Glomerular endothelial cell (primary cell): ENCODE measurements around the gene ANKRD9. TPM values are rescaled to one million over a fixed set of nuclear protein-coding genes. Genes with fewer than 3 reads are reported as not detected.

ENCODE experiments used
- DNase-seq: peaks from one replicate; pipeline ENCODE4 v3.0.0-alpha.2; 2011; ENCODE audit warnings: low read depth, low spot score; ENCODE audit errors: extremely low read depth
- total RNA-seq: library from RNA; depleted of rRNA; stranded (reverse); fragments of >200 nt; gene quantifications from 2 replicates; pipeline ENCODE4 v1.2.3, GENCODE V29; 2015

The ANKRD9 gene
- total RNA-seq, 1 donor from 2014 or later, result 44.9 TPM

- DNase-seq, result no peak
Observed at GRCh38 chr14:102479777-102480176, 29.8 kb downstream of the ANKRD9 start.

GRCh38 chr14:102479107-102479506 is 30.5 kb downstream of the ANKRD9 start:
- DNase-seq, result no peak

GRCh38 chr14:102474934-102475333 is 34.6 kb downstream of the ANKRD9 start:
- no peak for DNase-seq

GRCh38 chr14:102473559-102473958 is 36.0 kb downstream of the ANKRD9 start:
- no peak for DNase-seq

GRCh38 chr14:102472791-102473150 is 36.8 kb downstream of the ANKRD9 start:
- DNase-seq, result no peak

GRCh38 chr14:102471921-102472790 is 37.4 kb downstream of the ANKRD9 start:
- DNase-seq, result no peak

GRCh38 chr14:102469261-102469660 is 40.3 kb downstream of the ANKRD9 start:
- no peak for DNase-seq

GRCh38 chr14:102464846-102465341 is 44.7 kb downstream of the ANKRD9 start:
- DNase-seq, result no peak

GRCh38 chr14:102464006-102464405 is 45.6 kb downstream of the ANKRD9 start:
- DNase-seq, result no peak

GRCh38 chr14:102462391-102462790 is 47.2 kb downstream of the ANKRD9 start:
- DNase-seq, result no peak

- DNase-seq, result no peak
Observed at GRCh38 chr14:102461490-102462338, 47.9 kb downstream of the ANKRD9 start.

- DNase-seq, result no peak
Observed at GRCh38 chr14:102457509-102457908, 52.1 kb downstream of the ANKRD9 start.

- no peak for DNase-seq
Observed at GRCh38 chr14:102454711-102455110, 54.9 kb downstream of the ANKRD9 start.

GRCh38 chr14:102452302-102452701 is 57.3 kb downstream of the ANKRD9 start:
- DNase-seq, result no peak

Other genes with a start within 250 kb of the ANKRD9 start
- gene MOK, start 204.6 kb downstream of the ANKRD9 start, total RNA-seq, result 9.7 and 11.6 TPM in 2 replicates
- 7.6 and 9.8 TPM in 2 replicates for gene ZNF839, start 190.0 kb downstream of the ANKRD9 start, total RNA-seq
- gene CINP, start 146.9 kb downstream of the ANKRD9 start, total RNA-seq, result 37.3 and 51.6 TPM in 2 replicates
- gene TECPR2, start 146.8 kb downstream of the ANKRD9 start, total RNA-seq, result 16.6 and 32.3 TPM in 2 replicates
- gene RCOR1, start 82.9 kb upstream of the ANKRD9 start, total RNA-seq, result 13.0 and 18.4 TPM in 2 replicates